Astrocyte (in vitro differentiated cells and primary cell): ENCODE data around the gene PHC1. TPM values are rescaled to one million over a fixed set of nuclear protein-coding genes. Genes with fewer than 3 reads are reported as not detected.
"Not testable (repeated sequence)": the region's sequence is repeated elsewhere in the genome, so short reads cannot be mapped to it uniquely, and the experiment has no call there.

Source experiments
- DNase-seq: peaks from one replicate; pipeline ENCODE4 v3.0.0-alpha.2; 2010; ENCODE audit warnings: low read depth
- FAIRE-seq: peaks from 2 replicates; lab custom pipeline; 2011; peaks lifted over from hg19 to GRCh38; lab: Jason Lieb, UNC
- H2AFZ ChIP-seq: 2 replicates; pipeline ENCODE4 v1.6.0; 2012; ENCODE audit warnings: low read depth, low read length, inconsistent platforms
- H3K27ac ChIP-seq: 2 replicates; pipeline ENCODE4 v1.5.1; 2011; ENCODE audit warnings: low read depth, low read length, inconsistent platforms
- H3K27me3 ChIP-seq: 2 replicates; pipeline ENCODE4 v1.6.0; 2011; ENCODE audit warnings: low read length, inconsistent platforms; ENCODE audit not compliant: insufficient read depth
- H3K36me3 ChIP-seq: 2 replicates; pipeline ENCODE4 v1.5.1; 2011; ENCODE audit warnings: low read length, inconsistent platforms; ENCODE audit not compliant: insufficient read depth
- H3K4me1 ChIP-seq: 2 replicates; pipeline ENCODE4 v1.5.1; 2011; ENCODE audit warnings: low read length, inconsistent platforms; ENCODE audit not compliant: insufficient read depth
- H3K4me2 ChIP-seq: 2 replicates; pipeline ENCODE4 v1.6.0; 2012; ENCODE audit warnings: low read length, inconsistent platforms
- H3K4me3 ChIP-seq: 2 replicates; pipeline ENCODE4 v1.5.1; 2011; ENCODE audit warnings: low read depth, mild to moderate bottlenecking, low read length, inconsistent platforms; ENCODE audit not compliant: insufficient read depth
- H3K79me2 ChIP-seq: 2 replicates; pipeline ENCODE4 v1.6.0; 2012; ENCODE audit warnings: mild to moderate bottlenecking, low read length, inconsistent platforms; ENCODE audit not compliant: insufficient read depth
- H3K9ac ChIP-seq: 2 replicates; pipeline ENCODE4 v1.6.0; 2012; ENCODE audit warnings: mild to moderate bottlenecking, low read length, inconsistent platforms
- H3K9me3 ChIP-seq: 2 replicates; pipeline ENCODE4 v1.5.1; 2012; ENCODE audit warnings: low read depth, mild to moderate bottlenecking, low read length, inconsistent platforms; ENCODE audit not compliant: insufficient read depth
- H4K20me1 ChIP-seq: 2 replicates; pipeline ENCODE4 v1.6.0; 2012; ENCODE audit warnings: low read length, inconsistent platforms; ENCODE audit not compliant: insufficient read depth
- H3K27ac Mint-ChIP-seq: one replicate; pipeline ENCODE4 v1.8.0; 2021; ENCODE audit warnings: mild to moderate bottlenecking, mixed read lengths; ENCODE audit not compliant: unreplicated experiment
- H3K27me3 Mint-ChIP-seq: one replicate; pipeline ENCODE4 v1.8.0; 2021; ENCODE audit warnings: low read depth, mixed read lengths; ENCODE audit not compliant: unreplicated experiment
- H3K36me3 Mint-ChIP-seq: one replicate; pipeline ENCODE4 v1.8.0; 2021; ENCODE audit warnings: low read depth, mixed read lengths; ENCODE audit not compliant: unreplicated experiment
- H3K4me1 Mint-ChIP-seq: one replicate; pipeline ENCODE4 v1.8.0; 2021; ENCODE audit warnings: low read depth, mixed read lengths; ENCODE audit not compliant: unreplicated experiment
- H3K4me3 Mint-ChIP-seq: one replicate; pipeline ENCODE4 v1.8.0; 2021; ENCODE audit warnings: mild to moderate bottlenecking, moderate library complexity, mixed read lengths; ENCODE audit not compliant: unreplicated experiment
- H3K9me3 Mint-ChIP-seq: one replicate; pipeline ENCODE4 v1.8.0; 2021; ENCODE audit warnings: mild to moderate bottlenecking, mixed read lengths; ENCODE audit not compliant: unreplicated experiment
- EZH2 ChIP-seq: IDR thresholded peaks from 2 replicates; pipeline ENCODE4 v1.6.1; 2012; ENCODE audit warnings: mild to moderate bottlenecking, low read length, inconsistent platforms; ENCODE audit not compliant: insufficient read depth
- total RNA-seq: library from RNA; stranded (reverse); gene quantifications from 2 replicates; pipeline ENCODE4 v1.2.1, GENCODE V29; 2021
- TF ChIP-seq, protein P1 (sequence below): IDR thresholded peaks from 2 replicates; pipeline ENCODE4 v1.5.1; 2011; ENCODE audit warnings: low read depth, mild to moderate bottlenecking, inconsistent platforms, low read length, moderate library complexity; ENCODE audit not compliant: insufficient read depth

The PHC1 gene
- total RNA-seq, 1 donor from 2014 or later: 35.4 TPM

DNA sequence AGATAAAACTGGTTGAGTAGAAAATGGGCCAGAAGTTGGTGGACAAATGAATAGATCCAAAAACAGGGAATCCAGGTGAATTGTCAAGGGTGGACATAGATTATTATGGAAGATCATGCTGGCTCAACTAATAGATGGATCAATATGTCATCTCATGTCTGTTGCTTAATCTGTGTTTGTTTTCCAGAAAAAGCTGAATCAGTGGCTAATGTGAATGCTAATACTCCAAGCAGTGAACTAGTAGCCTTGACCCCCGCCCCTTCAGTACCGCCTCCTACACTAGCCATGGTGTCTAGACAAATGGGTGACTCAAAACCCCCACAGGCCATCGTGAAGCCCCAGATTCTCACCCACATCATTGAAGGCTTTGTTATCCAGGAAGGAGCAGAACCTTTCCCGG, 19.8 kb downstream of the PHC1 start:
- FAIRE-seq, H4K20me1 ChIP-seq, H3K4me2 ChIP-seq, H3K27me3 ChIP-seq, H3K9me3 ChIP-seq, H3K4me1 Mint-ChIP-seq, H3K4me3 Mint-ChIP-seq, H3K9ac ChIP-seq, H3K27me3 Mint-ChIP-seq, H3K27ac ChIP-seq, H3K36me3 ChIP-seq, H3K79me2 ChIP-seq, H2AFZ ChIP-seq, H3K4me3 ChIP-seq, H3K9me3 Mint-ChIP-seq, H3K27ac Mint-ChIP-seq, DNase-seq, H3K4me1 ChIP-seq: not testable (repeated sequence)
- H3K36me3 Mint-ChIP-seq: peaks cover 23% of the 10 kb centered on the region

GRCh38 chr12:8936735-8937134, 22.4 kb downstream of the PHC1 start:
- no peak overlapping the region for H3K27ac Mint-ChIP-seq
- H3K36me3 Mint-ChIP-seq: peaks cover 23% of the 10 kb centered on the region
- DNase-seq (no peak), FAIRE-seq (no peak)
- Histone ChIP-seq H3K9ac (no peak overlapping the region), H3K4me1 (no peaks in the 10 kb centered on the region), H3K27ac (no peak overlapping the region), H2AFZ (no peak overlapping the region), H3K36me3 (peaks cover 13% of the 10 kb centered on the region), H3K4me2 (no peak overlapping the region), H4K20me1 (no peaks in the 10 kb centered on the region), H3K27me3 (no peaks in the 10 kb centered on the region), H3K4me3 (no peak overlapping the region), H3K79me2 (no peaks in the 10 kb centered on the region), H3K9me3 (no peaks in the 10 kb centered on the region)
- H3K4me1 Mint-ChIP-seq: peaks cover 3% of the 10 kb centered on the region
- TF ChIP-seq, protein P1, sequence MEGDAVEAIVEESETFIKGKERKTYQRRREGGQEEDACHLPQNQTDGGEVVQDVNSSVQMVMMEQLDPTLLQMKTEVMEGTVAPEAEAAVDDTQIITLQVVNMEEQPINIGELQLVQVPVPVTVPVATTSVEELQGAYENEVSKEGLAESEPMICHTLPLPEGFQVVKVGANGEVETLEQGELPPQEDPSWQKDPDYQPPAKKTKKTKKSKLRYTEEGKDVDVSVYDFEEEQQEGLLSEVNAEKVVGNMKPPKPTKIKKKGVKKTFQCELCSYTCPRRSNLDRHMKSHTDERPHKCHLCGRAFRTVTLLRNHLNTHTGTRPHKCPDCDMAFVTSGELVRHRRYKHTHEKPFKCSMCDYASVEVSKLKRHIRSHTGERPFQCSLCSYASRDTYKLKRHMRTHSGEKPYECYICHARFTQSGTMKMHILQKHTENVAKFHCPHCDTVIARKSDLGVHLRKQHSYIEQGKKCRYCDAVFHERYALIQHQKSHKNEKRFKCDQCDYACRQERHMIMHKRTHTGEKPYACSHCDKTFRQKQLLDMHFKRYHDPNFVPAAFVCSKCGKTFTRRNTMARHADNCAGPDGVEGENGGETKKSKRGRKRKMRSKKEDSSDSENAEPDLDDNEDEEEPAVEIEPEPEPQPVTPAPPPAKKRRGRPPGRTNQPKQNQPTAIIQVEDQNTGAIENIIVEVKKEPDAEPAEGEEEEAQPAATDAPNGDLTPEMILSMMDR: no peak
- TF ChIP-seq EZH2: no peak
- H3K4me3 Mint-ChIP-seq: no peak overlapping the region
- H3K27me3 Mint-ChIP-seq: no peaks in the 10 kb centered on the region
- H3K9me3 Mint-ChIP-seq: no peaks in the 10 kb centered on the region

DNA sequence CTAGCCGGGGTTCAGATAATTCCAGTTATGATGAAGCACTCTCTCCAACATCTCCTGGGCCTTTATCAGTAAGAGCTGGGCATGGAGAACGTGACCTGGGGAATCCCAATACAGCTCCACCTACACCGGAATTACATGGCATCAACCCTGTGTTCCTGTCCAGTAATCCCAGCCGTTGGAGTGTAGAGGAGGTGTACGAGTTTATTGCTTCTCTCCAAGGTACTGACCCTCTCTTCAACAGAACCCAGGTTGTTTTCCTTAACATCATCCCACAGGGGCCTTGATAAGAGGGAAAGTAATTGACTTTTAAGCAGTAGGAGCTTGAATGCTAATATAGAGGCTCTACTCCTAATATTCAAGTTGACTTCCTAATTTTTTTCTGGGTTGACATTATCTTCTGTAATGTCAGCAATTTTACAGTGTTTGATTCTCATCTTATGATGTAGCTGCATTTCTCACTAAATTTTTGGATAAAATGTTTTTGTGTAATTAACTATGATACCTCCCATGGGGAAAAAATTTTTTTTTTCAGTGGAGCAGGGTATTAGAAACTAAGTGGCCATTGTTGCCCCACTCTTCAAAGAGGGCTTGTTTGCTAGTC, 23.6 kb downstream of the PHC1 start:
- H3K4me1 Mint-ChIP-seq, H3K9me3 Mint-ChIP-seq, H2AFZ ChIP-seq, H3K27ac Mint-ChIP-seq, H4K20me1 ChIP-seq, FAIRE-seq, DNase-seq, H3K27me3 ChIP-seq, H3K27ac ChIP-seq, H3K79me2 ChIP-seq, H3K9me3 ChIP-seq, H3K4me3 Mint-ChIP-seq, H3K4me3 ChIP-seq, H3K9ac ChIP-seq, H3K4me1 ChIP-seq, H3K27me3 Mint-ChIP-seq, H3K4me2 ChIP-seq: not testable (repeated sequence)
- H3K36me3 ChIP-seq: peaks cover 23% of the 10 kb centered on the region
- peaks cover 26% of the 10 kb centered on the region for H3K36me3 Mint-ChIP-seq
